GM18867 (cell line): Measurements from ENCODE around the gene CLASP1.
"Not testable (repeated sequence)": the region's sequence is repeated elsewhere in the genome, so short reads cannot be mapped to it uniquely, and the experiment has no call there.

Experiments used
- ATAC-seq: cut with Tn5 transposase; IDR thresholded peaks from one replicate; pipeline ENCODE4 v1.9.1; 2021; ENCODE audit warnings: mild to moderate bottlenecking, moderate library complexity; ENCODE audit not compliant: unreplicated experiment

The CLASP1 gene

DNA sequence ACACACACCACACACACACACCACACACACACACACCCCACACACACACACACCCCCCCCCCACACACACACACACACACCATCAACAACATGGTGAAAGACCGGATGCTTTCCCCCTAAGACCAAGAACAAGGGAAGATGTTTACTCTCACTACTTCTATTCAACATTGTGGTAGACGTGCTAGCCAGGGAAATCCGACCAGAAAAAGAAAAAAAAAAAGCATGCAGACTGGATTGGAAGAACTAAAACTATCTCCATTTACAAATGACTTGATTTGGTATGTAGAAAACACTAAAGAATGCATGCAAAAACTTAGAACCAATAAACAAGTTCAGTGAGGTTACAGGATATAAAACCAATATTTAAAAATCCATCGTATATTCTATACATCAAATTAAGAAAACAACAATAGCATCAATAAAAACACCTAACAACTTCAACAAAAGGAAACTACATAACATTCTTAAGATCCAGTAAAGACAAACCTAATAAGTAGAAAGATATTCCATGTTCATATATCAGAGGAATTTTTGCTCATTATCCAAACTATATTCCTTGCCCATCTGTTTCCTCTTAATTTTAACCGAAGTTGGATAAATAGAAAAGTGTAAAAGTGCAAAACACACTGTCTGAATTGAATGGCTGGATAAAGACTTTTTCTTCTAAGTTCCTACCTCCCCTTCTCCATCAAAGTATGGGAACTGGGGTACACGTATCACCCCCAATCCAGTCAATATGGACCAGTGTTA lies 170.1 kb downstream of the CLASP1 start:
- no peak for ATAC-seq

DNA sequence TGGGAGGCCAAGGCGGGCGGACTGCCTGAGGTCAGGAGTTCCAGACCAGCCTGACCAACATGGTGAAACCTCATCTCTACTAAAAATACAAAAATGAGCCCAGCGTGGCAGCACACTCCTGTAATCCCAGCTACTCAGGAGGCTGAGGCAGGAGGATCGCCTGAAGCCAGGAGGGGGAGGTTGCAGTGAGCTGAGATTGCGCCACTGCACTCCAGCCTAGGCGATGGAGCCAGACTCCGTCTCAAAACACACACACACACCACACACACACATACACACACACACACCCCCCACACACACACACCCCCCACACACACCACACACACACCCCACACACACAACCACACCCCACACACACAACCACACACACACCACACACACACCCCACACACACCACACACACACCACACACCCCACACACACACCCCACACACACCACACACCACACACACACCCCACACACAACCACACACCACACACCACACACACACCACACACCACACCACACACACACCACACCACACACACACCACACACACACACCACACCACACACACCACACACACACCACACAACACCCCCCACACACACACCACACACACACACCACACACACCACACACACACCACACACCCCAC lies 170.8 kb downstream of the CLASP1 start:
- not testable (repeated sequence) for ATAC-seq

DNA sequence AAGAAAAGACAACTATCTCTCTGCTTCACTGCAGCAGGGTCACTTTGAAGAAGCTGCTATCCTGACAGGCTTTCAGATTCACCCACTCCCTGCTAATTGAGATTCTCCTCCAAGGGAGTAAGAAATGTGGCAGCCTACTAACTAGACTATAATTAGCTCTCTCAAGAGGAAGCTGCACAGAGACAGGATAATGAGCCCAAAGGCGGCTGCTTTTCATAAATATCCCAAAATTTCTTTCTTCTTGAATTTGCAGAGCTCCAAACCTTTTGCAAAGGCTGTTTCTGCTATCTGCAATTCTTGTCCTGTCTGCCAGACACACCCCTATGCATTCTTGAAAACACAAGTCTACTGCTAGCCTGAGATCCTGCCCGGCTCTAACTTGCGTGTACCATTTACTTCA lies 172.6 kb downstream of the CLASP1 start:
- ATAC-seq = no peak

DNA sequence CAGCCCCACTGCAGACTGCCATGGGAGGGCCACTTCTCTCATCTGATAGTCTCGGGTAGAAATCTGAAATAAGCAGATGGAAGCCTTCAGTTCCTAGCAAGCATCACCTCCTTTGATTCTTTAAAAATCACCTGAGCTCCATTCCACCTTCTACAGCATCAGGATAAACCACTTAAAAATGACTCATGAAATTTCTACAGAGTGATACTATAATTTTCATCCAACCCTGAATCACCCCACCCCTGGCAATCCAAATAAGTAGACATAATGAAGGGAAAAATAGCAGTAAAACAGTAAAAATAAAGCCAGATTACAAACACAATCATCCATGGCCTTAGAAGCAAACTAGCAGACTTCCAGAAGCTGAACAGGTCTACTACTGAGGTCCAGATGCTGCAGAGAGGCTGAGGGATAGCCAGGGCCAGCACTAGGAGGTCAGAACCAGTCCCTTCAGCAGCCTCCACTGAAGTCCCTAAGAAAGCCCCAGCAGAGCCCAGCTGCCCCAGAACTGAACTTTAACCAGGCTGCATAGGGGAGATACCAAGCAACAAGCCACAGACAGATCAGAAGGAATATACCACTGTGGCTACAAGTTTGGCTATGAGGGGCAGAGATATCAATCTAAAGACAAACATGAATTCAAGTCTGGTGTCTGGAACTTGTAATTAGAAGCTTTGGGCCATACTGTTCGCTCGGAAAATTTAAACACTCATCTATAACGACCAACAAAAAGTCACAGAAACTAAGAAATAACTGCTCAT lies 173.3 kb downstream of the CLASP1 start:
- no peak for ATAC-seq

DNA sequence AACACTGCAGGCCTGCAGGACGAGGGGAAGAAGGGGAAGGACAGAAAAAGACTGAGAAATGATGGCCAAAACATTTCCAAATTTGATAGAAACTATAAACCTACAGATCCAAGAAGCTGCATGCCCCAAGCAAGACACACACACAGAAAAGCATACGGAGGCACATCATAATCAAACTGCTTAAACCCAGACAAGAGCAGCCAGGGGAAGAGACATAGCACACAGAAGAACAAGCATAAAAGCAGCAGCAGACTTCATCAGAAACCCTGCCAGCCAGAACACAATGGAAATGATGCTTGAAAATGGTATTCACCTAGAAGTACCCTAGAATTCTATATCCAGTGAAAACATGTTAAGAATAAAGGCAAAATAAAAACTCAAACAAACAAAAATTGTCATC lies 175.8 kb downstream of the CLASP1 start:
- no peak for ATAC-seq

DNA sequence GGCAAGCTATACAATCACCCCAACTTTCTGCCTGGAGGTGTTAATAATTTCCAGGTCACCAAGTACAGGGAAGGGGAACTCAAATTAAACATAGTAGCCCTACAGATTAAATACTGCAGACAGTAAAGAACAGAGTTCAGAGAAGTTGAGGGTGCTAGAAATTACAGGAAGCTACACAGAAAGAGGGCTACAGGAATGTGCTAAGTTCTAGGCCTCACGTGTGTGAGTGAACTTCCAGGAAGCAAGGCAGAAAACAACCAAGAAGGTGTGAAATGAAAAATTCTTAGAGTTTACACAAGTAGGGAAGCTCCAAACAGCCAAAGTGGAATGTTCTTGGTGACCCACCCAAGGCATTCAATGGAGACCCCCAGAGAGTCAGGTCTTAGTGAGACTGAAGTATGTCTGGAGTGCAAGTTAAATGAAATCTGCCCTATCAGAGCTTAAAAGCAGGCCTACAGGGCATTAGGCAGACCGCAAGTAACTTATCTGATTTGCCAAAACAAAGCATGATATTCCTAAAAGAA lies 176.7 kb downstream of the CLASP1 start:
- ATAC-seq = no peak

DNA sequence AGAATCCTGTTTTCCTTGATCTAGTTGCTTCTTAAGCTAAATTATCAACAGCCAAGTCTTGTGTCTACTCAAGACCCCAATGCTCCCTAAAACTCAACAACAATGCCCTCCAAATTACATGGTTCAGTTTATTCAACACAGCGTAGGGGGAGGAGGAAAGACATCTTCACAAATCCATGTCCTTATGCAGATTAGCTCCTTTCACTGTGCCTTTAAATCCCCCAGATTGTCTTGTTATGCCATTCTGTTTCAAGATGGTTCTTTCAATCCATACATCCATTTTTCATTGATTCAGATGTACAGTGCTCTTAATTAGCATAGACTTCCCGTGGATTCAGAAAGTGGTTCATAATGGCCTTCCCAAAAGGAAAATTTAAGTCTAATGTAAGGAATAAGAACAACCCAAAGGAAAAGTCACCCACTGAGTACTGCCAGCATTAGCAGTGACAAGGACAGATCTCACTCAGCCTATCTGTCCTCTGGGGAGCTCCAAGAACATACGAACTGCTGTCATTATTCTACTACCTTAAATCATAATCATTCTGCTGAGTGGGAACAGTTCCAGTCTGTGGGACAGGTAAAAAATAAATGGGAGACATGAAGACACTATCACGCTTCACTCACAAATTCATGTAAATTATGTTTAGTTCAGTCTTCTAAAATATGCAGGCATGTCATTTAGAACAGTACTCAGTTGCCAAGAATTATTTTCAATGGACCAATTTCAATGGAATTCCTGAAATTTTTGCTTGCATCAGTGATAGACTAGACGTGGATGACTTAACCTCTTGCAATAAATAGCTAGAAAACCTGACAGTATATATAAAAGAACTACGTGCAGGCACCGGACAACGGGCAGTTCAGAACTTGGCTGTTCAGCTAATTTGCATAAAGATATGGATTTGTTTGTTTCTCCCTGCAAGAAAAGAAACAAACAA lies 177.5 kb downstream of the CLASP1 start:
- no peak for ATAC-seq

DNA sequence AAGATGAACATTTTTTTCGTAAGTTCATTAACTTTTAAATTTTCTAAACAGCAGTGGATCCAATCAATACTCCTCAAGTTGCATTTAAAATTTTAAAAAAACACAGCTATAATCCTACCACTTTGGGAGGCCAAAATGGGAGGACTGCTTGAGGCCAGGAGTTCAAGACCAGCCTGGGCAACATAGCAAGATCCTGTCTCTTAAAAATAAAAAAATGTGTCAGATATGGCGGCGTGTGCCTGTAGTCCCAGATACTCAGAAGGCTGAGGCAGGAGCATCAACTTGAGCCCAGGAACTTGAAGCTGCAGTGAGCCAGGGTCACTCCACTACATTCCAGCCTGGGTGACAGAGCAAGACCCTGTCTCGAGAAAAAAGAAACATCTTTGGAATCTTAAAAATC lies 178.3 kb downstream of the CLASP1 start:
- ATAC-seq = no peak

DNA sequence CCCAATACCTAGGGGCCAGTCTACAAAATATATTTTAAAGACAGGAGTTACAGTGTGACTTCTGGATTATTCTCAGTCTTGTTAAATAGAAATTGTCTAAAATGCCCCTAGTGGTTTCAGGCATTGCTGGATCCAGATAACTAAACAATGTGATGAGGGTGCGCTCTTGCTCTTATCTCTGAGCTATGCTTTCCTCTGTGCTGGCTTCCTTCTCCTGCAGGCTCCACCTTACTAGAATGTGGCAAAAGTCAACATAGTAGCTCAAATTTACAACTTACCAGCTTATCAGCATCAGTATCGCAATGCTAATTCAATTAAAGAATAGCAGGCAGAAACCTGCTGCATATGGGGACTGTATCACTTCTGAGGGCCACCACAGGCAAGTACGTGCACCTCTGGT lies 179.9 kb downstream of the CLASP1 start:
- ATAC-seq = no peak

DNA sequence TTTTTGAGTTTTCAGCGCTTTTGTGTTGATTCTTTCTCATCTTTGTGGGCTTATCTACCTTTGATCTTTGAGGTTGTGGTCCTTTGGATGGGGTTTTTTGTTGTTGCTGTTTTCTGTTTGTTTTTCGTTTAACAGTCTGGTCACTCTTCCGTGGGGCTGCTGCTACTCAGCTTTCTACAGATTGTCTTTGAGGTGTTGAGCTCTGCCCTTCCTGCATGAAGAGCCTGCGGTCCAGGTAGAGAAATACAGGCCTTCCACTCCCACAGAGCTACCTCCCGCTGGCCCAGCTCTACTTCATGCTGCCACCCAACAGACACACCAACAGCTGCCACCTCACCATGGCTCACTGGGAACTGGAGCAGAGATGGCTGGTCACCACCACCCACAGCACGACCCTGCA lies 180.3 kb downstream of the CLASP1 start:
- ATAC-seq = no peak

DNA sequence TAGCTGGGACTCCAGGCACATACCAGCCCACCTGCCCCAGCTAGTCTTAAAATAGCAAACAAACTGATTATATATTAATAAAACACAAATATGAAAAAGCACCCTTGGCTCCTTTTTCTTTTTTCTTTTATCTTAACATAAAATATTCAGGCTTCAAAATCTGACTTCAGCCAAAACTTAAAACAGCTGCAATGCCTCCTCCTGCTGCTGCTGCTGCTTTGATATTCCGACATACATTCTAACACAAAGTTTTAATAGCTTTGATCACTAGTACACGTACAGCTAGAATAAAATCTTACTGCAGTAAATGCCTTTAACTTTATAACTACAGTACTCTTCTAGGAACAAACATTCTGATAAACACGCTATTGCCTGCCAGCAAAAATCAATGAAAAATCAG lies 190.0 kb downstream of the CLASP1 start:
- no peak for ATAC-seq

DNA sequence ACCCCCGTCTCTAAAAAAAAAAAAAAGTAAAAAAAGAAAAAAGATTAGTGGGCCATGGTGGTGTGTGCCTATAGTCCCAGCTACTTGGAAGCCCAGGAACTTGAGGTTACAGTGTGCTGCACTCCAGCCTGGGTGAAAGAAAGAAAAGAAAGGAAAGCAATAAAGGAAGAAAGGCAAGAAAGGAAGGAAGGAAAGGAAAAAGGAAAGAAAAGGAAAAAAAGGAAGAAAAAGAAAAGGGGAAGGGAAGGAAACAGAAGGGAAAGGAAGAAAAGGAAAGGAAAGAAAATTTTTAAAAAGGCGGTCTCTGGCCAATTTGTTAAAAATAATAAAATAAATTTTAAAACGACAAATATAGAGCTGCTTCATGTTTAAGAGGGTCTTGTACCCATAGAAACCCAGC lies 192.9 kb downstream of the CLASP1 start:
- no peak for ATAC-seq

DNA sequence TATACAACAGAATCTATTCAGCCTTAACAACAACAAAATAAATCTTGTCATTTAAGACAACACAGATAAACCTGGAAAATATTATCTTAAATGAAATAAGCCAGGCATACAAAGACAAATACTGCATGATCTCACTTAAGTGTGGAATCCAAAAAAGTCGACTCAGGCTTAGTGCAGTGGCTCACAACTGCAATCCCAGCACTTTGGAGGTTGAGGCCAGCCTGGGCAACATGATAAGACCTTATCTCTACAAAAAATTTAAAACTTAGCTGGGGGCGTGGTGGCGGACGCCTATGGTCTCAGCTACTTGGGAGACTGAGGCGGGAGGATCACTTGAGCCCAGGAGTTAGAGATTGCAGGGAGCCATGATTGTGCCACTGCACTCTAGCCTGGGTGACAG lies 193.8 kb downstream of the CLASP1 start:
- ATAC-seq = no peak

DNA sequence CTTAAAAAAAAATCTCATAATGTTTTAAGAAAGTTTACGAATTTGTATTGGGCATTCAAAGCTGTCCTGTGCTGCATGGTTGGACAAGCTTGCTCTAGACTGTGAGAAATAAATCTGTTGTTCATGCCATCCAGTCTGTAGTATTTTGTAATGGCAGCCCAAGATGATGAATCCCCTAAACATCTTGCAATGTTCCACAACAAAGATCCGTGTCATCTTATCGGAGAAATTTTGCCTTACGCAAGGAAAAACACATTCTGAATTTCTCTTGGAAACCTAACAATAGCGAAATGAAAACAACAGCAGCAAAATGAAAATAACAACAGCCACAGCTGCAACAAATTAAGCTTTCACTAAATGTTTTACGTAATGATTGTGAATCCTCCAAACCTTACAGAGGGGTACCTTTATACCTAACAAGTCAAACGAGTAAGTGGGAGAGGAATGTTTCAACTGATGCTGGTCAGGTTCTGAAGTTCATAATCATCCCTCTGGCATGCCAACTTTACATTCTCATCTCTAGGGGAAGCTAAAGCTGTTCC lies 194.6 kb downstream of the CLASP1 start:
- ATAC-seq = no peak

DNA sequence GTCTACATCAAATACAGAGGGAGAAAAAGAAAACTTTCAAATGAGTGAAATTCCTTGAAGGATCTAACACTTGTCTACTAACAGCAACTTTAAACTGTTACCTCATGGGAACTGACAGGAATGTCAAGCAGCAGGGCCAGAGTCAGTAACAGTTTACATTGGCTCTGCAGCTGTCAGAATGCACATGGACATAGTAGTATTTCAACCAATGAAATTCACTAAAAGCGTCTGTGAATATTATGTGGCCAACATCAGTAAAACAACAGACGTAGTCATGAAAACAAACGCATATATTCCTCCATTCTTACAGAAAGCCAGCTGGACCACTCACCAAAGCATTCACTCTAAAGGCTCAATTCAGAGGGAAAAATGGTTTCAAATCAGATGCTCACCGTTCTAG lies 197.9 kb downstream of the CLASP1 start:
- ATAC-seq = no peak

DNA sequence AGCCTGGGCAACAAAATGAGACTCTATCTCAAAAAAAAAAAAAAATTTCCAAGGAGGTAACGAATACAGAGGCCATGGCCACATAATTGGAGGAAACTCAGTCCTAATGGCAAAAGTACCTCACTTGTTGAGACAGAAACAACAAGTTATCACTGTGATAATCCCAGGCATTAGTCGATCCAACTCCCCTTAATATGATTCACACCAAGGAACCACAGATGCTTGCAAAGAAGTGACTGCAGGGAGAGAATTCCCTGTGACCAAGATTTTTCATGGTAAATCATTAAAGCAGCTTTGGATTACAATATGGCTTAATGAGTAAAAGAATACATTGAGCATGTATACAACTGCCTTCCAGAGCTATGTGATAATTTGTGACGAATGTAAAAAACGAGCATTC lies 199.0 kb downstream of the CLASP1 start:
- no peak for ATAC-seq

DNA sequence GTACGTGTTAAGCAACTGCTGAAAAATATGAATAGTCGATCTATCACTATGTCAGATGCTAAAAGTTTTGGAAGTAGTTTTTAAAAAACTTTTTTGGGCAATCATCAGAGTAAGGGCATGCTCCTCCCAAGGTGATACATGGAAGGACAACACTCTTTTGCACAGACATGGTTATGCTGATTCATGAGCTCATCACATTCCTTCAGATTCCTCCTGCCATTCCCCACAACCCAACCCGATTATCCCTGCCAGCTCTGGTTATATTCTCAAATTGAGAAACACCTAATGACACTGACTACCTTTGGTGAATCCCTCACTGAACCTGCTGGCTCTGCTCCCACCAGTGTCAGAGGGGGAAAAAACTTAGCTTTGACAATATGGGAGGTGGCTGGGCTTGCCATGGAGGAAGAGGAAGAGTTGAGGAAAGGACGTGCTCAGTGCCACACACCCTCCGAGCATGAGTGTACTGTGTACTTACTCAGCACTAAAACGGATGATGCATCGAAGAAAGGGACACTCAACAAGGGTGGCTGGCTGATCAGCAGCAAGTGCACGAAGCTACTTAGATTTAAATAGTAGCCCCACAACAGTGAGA lies 202.5 kb downstream of the CLASP1 start:
- no peak for ATAC-seq

DNA sequence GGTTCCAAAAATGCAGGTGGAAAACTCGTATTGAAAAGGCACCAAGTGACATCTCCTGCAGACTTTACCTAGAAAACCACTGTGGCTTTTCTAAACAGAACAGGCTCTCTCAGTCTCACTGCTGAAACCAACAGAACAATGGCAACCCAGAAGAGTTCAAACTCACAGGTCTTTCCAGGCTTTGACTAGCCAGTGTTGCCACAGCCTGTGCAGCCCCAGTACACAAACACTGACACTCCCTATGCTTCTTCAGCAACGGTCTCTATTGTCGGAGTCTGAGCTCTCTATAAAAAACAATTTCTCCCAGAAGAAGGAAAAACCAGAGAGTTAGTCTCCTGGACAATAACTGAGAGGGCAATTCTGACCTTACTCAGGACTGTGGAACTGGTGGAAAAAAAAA lies 206.4 kb downstream of the CLASP1 start:
- ATAC-seq = no peak

DNA sequence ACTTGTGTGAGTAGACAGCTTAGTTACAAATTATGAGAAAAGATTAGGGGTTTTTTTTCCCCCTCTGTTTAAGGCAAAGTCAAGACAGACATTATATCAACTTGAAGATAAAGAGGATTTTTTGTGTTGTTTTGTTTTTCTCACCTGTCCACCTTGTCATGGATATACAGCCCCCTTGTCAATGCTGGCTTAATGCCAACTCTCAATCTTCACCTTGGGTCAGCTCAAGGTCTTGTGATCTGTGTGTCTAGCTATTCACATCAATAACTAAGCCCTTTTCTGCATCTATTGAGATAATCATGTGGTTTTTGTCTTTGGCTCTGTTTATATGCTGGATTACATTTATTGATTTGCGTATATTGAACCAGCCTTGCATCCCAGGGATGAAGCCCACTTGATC lies 211.0 kb downstream of the CLASP1 start:
- ATAC-seq = not testable (repeated sequence)

DNA sequence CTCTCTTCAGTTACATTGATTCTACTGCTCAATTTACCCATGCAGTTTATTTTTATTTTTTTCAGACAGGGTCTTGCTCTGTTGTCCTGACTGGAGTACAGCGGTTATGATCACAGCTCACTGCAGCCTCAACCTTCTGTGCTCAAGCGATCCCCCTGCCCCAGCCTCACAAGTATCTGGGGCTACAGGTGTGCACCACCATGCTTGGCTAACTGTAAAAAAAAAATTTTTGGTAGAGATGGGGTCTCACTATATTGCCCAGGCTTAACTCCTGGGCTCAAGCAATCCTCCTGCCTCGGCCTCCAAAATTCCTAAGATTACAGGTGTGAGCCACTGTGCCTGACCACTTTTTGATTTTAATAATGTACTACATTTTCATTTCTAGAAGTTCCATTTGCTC lies 212.3 kb downstream of the CLASP1 start:
- no peak for ATAC-seq
